DMS114 treated with DMSO at 0.1 percent for 48 hours (cell line): ENCODE data around the gene MET.

ENCODE experiments used
- DNase-seq: peaks from one replicate; lab custom pipeline; 2025; ENCODE audit not compliant: unreplicated experiment; lab: John Stamatoyannopoulos, UW

The MET gene

DNA sequence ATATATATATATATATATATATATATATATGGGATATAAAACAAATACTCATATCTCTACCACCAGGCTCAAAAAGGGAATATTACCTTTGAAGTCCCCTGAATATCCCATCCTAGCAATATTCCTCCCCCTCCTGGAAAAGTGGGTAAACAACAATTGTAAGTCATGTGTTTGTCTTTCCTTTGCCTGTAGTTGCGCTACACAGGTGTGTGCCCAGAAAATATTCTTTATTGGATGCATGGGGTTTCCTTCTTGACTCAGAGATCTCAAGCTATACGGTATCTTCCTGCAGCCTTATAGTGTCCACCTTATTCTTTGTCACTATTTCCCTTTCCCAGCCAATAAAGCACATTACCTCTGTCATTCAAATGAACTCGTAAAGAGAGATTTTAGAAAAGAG, 54.2 kb downstream of the MET start:
- no peak for DNase-seq

GRCh38 chr7:116726713-116727431, 54.9 kb downstream of the MET start:
- no peak for DNase-seq

GRCh38 chr7:116727432-116728009, 55.5 kb downstream of the MET start:
- DNase-seq: no peak

- DNase-seq: no peak
Observed at GRCh38 chr7:116728413-116728812, 56.4 kb downstream of the MET start.

DNA sequence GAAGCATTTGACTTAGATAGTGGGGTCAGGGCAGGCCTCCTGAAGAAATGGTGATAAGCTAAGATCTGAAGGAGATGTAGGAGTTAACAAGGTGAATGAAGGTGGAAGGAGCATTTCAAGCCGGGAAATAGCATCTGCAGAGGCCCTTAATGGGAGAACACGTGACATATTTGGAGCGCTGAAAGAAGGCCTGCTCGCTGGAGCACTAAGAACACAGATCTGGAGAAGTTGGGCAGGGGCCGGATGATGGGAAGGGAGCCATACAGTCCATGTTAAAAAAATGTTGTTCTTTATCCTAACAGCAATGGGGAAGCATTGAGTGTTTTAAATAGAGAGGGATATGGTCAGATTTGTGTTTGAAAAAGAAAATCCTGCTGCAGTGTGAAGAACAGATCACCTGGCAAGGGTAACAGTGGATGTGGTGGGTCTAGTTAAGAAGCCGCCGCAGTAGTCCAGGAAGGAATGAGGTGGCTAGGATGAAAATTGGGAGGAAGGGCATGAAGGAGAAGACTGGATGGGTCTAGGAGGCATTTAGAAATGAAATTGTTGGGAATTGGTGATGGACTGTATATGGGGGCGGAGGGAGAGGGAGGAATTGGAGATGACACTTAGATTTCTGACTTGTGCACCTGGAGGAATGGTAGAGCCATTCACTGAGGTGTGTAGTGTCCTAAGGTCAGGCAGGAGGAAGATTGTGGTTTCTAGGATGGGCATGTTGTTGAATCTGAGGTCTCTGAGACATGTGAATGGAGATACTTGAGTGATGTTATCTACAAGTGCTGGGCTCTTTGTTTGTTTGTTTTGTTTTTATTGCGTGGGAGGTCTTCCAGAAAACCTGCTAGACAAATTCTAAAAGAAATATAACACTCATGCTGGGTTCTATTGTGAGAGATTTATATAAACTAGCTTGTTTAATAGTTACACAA, 58.4 kb downstream of the MET start:
- no peak for DNase-seq

DNA sequence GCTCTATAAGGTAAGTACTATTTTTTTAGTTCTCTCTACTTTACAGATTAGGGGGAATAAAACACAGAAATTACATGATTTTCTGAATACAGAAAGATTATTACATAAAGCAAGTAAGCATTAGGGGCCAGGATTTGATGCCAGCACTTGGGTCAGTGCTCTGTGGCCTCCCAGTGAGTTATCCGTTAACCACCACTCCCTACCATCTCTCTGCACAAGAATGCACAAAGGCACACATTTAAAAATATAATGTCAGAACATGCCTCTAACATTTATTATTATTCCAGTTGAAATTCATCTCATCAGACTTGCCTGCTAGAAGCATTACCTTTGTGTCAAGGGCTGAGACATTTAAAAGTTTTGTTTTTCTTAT, 59.0 kb downstream of the MET start:
- DNase-seq: no peak

- DNase-seq: no peak
Observed at GRCh38 chr7:116731445-116732335, 59.7 kb downstream of the MET start.

- DNase-seq: no peak
Observed at GRCh38 chr7:116732788-116733694, 61.0 kb downstream of the MET start.

DNA sequence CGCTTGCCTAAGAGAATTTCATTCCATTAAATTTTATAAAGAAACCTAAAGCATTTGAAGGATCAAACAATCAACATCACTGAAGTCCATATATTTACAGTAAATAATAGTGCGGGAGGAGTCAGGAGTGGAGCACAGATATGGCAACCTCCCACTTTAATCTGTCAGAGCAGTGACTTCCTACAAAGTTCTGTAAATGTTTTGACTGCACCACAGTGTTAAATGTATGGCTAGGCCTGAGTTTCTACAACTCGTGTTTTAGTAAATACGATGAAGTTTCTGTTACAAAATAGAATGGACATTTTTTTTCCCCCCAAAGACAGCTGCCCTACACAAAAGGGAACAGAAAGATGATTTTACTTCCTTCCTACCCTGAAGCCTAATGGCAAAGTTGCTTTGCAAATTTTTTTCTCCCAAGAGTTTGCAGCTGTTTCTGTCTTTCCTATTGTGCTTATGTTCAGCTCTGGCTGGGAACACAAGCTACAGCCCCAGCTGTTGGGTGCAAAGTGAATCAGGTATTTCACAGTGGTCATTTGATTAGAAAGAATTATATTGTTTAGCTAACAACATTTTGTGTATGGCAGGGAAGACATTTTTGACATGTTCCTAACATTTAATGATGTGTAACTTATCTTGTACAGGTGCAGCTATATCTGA, 62.1 kb downstream of the MET start:
- DNase-seq: no peak

- no peak for DNase-seq
Observed at GRCh38 chr7:116734710-116735109, 62.7 kb downstream of the MET start.

DNA sequence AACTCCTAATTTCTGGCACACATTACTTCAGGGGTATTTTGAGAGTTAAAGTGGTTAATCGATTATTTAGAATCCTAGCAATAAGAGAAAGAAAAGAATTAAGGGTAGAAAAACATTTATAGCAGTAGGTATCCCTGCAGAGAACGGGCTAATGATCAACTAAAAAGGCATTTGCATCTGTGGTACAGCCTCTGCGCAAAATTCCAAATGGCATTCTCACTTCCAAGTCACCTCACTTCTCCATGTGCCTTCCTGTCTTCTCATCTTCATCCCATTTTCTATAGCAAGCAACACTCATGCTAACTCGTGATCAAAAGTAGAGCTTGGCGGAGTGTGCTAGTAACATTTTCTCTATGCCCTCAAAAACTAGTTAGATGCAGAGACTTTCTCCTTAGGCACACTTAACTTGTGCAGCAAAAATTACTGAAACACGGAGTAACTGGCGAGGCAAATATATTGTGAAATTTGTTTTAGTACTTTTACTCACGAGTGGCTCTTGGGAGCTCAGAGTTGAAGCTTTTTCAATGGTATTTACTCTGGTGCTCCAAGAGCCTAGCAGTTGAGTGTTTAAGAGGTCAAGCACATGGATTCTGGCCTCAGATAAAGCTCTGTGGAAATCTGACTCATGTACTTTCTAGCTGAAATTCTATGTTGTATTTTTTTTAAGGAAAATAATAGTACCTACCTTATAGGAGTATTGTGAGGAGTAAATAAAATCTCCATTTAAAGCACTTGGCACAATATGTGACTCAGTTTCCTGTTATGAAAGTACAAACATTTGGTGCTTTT, 65.1 kb downstream of the MET start:
- DNase-seq: no peak

- DNase-seq: no peak
Observed at GRCh38 chr7:116738378-116738777, 66.4 kb downstream of the MET start.

DNA sequence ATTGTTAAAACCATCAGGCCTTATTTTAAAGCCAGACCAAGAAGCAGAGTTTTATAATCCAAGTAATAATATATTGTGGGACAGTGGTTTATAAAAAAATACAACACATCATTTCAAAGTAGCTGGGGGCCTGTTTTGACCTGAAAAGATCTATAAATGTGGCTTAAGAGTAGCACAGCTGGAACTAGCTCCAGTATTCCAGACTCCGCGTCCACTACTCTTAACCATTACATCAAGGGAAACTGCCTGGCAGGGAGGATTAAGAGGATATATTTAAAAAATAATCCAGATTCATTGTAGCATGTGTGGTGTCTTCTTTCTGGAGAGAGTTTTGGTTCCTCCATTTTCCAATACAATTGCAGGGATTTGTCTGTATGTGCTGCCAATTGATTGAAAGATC, 67.3 kb downstream of the MET start:
- DNase-seq: no peak

GRCh38 chr7:116740231-116740630, 68.2 kb downstream of the MET start:
- DNase-seq: no peak

- no peak for DNase-seq
Observed at GRCh38 chr7:116740755-116741462, 68.9 kb downstream of the MET start.

DNA sequence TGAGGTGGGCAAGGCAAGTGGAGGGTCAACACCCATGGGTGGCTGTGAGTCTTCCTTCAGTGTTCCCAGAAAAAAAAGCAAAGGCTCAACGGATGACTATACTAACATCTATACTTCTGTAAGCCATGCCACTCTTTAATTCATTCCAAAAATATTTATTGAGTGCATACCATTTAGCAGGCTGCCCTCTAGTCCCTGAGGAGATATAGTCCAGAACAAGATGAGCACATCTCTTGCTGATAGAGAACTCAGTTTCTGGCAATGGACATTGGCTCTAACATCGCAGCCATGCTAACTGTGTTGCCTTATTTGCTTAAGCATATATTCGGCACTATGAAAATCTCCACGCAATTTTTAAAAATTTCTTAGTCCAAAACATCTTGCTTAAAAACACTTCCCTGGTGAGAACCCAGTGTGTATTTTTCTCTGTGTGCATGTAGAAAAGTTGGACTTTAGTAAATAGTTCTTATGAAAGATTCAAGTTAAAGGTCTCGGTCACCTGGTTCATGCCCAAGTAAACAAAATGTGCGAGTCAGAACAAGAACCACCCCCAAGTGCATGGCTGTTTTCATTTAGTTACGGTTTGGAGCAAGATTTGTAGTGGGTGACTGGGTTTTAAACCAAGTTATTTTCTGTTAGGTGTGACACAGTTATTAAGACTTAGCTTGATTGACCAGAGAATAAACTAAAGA, 69.8 kb downstream of the MET start:
- no peak for DNase-seq

- no peak for DNase-seq
Observed at GRCh38 chr7:116742641-116743040, 70.6 kb downstream of the MET start.
